AG09309 (cell line): ENCODE results near the gene ADORA3.

Source experiments
- DNase-seq: peaks from one replicate; pipeline ENCODE4 v3.0.0-alpha.2; 2010; ENCODE audit warnings: low read depth
- H3K4me3 ChIP-seq: 2 replicates; pipeline ENCODE4 v1.5.1; 2011; ENCODE audit warnings: mild to moderate bottlenecking, low read depth, low read length, moderate library complexity; ENCODE audit not compliant: control insufficient read depth
- TF ChIP-seq, protein P1 (sequence below): IDR thresholded peaks from 2 replicates; pipeline ENCODE4 v1.5.1; 2011; ENCODE audit warnings: mild to moderate bottlenecking, low read depth, low read length, inconsistent platforms; ENCODE audit not compliant: insufficient read depth, control insufficient read depth; ENCODE audit errors: missing control alignments

The ADORA3 gene

DNA sequence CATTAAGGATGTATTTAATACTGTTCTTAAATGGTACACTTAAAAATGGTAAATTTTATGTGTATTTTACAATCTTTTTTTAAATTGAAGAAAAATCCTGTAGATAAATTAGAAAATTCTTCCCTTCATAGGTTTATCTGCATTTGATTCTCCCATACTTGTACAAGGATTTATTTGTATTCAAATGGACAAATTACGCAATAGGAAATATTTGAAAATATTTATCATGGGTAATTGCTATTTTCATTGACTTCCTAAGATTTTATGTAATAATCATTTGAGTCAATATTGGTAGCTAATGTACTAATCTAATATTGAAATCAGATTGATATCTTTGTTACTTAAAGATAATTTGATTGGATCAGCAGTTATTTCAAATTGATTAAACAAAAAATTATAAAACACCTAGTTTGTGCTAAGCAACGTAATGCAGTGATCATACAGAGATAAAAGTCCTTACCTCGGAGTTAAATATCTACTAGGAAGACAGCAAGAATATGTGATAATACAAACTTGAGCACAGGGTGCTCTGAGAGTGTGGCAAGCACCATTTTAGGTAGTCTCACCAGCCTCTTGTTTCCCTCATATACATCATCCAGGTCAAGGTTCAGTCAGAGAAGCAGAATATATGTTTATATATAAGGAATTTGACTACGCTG, 40.9 kb downstream of the ADORA3 start:
- no peak overlapping the region for H3K4me3 ChIP-seq
- TF ChIP-seq, protein P1, sequence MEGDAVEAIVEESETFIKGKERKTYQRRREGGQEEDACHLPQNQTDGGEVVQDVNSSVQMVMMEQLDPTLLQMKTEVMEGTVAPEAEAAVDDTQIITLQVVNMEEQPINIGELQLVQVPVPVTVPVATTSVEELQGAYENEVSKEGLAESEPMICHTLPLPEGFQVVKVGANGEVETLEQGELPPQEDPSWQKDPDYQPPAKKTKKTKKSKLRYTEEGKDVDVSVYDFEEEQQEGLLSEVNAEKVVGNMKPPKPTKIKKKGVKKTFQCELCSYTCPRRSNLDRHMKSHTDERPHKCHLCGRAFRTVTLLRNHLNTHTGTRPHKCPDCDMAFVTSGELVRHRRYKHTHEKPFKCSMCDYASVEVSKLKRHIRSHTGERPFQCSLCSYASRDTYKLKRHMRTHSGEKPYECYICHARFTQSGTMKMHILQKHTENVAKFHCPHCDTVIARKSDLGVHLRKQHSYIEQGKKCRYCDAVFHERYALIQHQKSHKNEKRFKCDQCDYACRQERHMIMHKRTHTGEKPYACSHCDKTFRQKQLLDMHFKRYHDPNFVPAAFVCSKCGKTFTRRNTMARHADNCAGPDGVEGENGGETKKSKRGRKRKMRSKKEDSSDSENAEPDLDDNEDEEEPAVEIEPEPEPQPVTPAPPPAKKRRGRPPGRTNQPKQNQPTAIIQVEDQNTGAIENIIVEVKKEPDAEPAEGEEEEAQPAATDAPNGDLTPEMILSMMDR = no peak
- DNase-seq = no peak

DNA sequence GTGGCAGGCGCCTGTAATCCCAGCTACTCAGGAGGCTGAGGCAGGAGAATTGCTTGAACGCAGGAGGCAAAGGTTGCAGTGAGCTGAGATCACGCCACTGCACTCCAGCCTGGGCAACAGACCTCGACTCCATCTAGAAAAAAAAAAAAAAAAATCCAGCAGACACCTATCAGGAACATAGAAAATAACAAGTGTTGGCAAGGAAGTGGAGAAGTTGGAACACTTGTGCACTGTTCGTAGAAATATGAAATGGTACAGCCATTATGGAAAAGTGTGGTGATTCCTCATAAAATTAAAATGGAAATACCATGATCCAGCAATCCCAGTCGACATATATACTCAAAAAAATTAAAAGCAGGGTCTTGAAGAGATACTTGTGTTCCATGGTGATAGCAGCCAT, 41.7 kb downstream of the ADORA3 start:
- no peak for DNase-seq
- TF ChIP-seq, protein P1 = no peak
- no peak overlapping the region for H3K4me3 ChIP-seq

DNA sequence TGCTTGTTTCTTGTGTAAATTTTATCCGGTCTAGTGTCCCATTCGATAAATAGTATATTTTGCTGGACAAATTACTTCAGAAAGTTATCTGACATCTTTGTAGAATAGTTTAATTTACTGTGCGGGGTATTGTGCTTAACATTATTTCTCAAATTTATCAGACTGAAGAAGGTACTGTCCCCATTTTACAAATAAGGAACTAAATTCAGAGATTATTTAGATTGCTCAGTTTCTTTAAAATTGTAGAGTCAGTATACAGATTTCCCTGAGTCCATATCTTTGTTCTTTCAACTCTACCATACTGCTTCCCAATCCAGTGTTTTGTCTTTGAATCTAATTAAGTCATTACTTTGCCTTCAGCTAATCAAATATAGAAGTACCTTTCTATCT, 47.8 kb downstream of the ADORA3 start:
- no peak for DNase-seq
- TF ChIP-seq, protein P1 = no peak
- H3K4me3 ChIP-seq = no peak overlapping the region

DNA sequence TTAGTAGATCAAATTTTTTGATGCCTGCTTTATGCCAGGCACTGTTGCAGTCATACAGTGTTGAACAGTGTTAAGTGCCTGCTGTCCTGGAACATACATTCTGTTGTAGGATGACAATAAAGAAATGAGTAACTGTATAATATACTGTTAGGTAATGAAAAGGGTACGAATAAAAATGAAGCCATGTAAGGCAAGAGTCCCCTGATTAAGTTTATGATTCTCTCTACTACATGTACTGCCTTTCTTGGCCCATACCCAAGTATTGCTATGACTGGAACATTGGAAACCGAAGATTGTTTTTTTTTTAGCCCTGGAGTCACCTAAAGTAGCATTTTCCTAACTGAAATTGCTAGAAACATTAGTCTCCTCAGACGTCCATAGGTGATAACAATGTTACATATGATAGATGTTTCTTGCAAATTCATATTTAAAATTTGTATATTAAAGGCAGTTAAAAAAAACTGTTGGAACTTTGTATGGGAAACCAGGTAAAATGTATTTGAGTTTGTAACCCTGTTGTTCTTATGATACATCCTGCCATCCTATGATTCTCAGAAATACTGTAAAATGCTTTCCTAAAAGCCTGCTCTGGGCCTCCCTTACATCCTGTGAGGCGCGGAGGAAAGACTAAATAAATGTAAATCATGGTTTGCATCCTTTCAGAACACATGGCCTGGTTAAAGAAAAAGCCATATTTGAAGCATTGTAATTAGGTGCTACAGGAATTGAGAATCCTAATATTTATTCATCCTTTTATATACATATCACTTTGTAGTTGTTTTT, 48.4 kb downstream of the ADORA3 start:
- H3K4me3 ChIP-seq = no peak overlapping the region
- TF ChIP-seq, protein P1 = no peak
- DNase-seq = no peak

DNA sequence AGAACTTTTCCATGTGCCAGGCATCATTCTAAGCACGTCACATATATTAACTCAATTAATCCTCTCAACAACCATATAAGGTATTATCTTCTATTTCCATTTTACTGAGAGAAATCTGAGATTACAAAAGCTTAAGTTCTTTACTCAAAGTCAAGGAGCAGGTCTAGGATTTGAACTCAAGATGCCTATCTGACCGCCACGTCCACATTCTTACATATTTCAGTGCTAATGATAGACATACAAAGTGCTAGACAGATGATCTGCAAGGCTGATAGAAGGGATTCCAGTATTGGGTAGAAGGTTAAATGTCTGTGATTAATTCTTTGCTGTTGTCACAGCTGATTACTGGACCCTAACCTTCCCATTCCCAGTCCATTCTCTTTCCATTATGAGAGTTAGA, 49.7 kb downstream of the ADORA3 start:
- TF ChIP-seq, protein P1 = no peak
- no peak overlapping the region for H3K4me3 ChIP-seq
- no peak for DNase-seq

DNA sequence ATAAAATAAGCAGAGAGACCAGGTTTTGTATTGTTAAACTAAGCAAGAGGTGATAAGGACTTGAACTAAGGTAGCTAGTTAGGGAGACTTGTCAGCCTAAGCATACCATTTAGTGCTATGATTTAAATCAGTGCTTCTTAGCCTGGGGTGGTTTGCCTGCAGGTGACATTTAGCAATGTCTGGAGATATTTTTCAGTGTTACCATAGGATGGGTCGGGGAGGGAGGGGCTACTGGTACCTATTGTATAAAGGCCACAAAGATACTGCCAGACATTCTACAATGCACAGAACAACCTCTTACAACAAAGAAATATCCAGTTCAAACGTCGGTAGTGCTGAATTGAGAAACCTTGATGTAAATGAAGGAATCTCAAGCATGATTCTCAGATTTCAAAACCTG, 50.9 kb downstream of the ADORA3 start:
- no peak overlapping the region for H3K4me3 ChIP-seq
- TF ChIP-seq, protein P1 = no peak
- no peak for DNase-seq
